ENCODE results near the gene GJA4.

DNA sequence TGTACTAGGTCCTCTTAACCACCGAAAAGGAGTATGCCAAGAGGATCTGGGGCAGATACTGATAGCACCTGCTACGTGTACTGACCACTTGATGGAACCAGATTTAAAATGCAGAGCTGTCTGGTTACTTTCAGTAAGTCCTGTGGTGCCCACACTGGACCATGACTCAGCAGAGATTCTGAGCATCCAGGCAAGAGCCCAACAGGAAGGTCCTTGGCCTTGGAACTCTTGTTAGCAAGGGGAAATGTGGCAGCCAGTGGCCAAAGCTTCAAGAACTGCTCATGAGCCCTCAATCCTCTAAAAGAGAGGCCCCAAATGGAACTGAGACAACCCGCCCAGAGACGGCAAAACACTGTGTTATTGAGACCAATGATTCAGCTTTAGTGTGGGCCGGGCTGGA lies 42.2 kb upstream of the GJA4 start:
- TF ChIP-seq POLR2A (IDR thresholded peaks at IDR 0.05), result no peak
- TF ChIP-seq, protein P1, sequence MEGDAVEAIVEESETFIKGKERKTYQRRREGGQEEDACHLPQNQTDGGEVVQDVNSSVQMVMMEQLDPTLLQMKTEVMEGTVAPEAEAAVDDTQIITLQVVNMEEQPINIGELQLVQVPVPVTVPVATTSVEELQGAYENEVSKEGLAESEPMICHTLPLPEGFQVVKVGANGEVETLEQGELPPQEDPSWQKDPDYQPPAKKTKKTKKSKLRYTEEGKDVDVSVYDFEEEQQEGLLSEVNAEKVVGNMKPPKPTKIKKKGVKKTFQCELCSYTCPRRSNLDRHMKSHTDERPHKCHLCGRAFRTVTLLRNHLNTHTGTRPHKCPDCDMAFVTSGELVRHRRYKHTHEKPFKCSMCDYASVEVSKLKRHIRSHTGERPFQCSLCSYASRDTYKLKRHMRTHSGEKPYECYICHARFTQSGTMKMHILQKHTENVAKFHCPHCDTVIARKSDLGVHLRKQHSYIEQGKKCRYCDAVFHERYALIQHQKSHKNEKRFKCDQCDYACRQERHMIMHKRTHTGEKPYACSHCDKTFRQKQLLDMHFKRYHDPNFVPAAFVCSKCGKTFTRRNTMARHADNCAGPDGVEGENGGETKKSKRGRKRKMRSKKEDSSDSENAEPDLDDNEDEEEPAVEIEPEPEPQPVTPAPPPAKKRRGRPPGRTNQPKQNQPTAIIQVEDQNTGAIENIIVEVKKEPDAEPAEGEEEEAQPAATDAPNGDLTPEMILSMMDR (IDR thresholded peaks at IDR 0.05 in 4 of 5, conservative IDR thresholded peaks at IDR 0.05 in 1 of 5), result no peak

Measured in gastrocnemius medialis (tissue), 4 donors.